GM10847 (cell line): Measurements from ENCODE around the gene APCDD1.

ENCODE experiments used
- POLR2A ChIP-seq: IDR thresholded peaks from 2 replicates; pipeline ENCODE4 v1.6.1; 2011; ENCODE audit not compliant: insufficient read length; ENCODE audit errors: extremely low read depth

The APCDD1 gene

GRCh38 chr18:10453261-10453805 is 1.1 kb upstream of the APCDD1 start:
- TF ChIP-seq POLR2A: no peak

GRCh38 chr18:10454681-10455557 is 484 bp downstream of the APCDD1 start:
- no peak for TF ChIP-seq POLR2A

GRCh38 chr18:10455726-10456453 is 1.5 kb downstream of the APCDD1 start:
- TF ChIP-seq POLR2A: no peak

GRCh38 chr18:10456718-10457117 is 2.3 kb downstream of the APCDD1 start:
- TF ChIP-seq POLR2A: no peak

- no peak for TF ChIP-seq POLR2A
Measured at GRCh38 chr18:10457128-10457527, 2.7 kb downstream of the APCDD1 start.

GRCh38 chr18:10457767-10458166 is 3.3 kb downstream of the APCDD1 start:
- no peak for TF ChIP-seq POLR2A

- no peak for TF ChIP-seq POLR2A
Measured at GRCh38 chr18:10458691-10459090, 4.3 kb downstream of the APCDD1 start.

- TF ChIP-seq POLR2A: no peak
Measured at GRCh38 chr18:10459587-10459986, 5.2 kb downstream of the APCDD1 start.

GRCh38 chr18:10460414-10461018 is 6.1 kb downstream of the APCDD1 start:
- TF ChIP-seq POLR2A: no peak

- no peak for TF ChIP-seq POLR2A
Measured at GRCh38 chr18:10461989-10462388, 7.6 kb downstream of the APCDD1 start.

- no peak for TF ChIP-seq POLR2A
Measured at GRCh38 chr18:10462597-10462996, 8.2 kb downstream of the APCDD1 start.

GRCh38 chr18:10463096-10463495 is 8.7 kb downstream of the APCDD1 start:
- no peak for TF ChIP-seq POLR2A

GRCh38 chr18:10463741-10464140 is 9.3 kb downstream of the APCDD1 start:
- TF ChIP-seq POLR2A: no peak

GRCh38 chr18:10465174-10465939 is 10.9 kb downstream of the APCDD1 start:
- no peak for TF ChIP-seq POLR2A

- TF ChIP-seq POLR2A: no peak
Measured at GRCh38 chr18:10470429-10470828, 16.0 kb downstream of the APCDD1 start.
